ENCODE data around the gene C2orf66. TPM values are rescaled to one million over a fixed set of nuclear protein-coding genes. Genes with fewer than 3 reads are reported as not detected.
A peak's percentile ranks its signal among the peaks of the same experiment; 100 is the strongest.

C2orf66 gene
- total and polyA plus RNA-seq, 2 donors (not counting 1 experiment from before 2014, with no cell fraction given), result not detected

DNA sequence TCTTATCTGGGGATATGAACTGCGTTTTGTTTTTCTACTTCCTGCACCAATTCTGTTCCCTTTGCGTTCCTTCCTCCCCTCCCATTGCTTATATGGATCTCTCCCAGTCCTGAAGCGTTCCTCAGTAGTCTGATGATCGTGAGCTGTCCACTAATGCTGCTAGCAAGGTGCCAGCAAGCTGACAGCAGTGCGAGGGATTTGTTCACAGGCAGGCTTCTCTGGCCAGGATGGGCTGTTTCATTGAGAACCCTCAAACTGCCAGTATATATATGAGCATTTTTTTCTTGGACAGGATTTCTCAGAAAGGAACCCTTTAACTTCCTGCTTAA lies 49.8 kb downstream of the C2orf66 start:
- no peak overlapping the region for H3K9ac ChIP-seq (ENCODE audit: low read length)
- Mint-ChIP-seq H3K27ac (no peak overlapping the region), H3K9me3 (ENCODE audit: insufficient read depth) (peaks cover 12% of the 10 kb centered on the region), H3K4me3 (no peak overlapping the region), H3K27me3 (no peaks in the 10 kb centered on the region), H3K4me1 (no peaks in the 10 kb centered on the region)
- no peak overlapping the region for H3K27ac ChIP-seq (ENCODE audit: low read length in 2 of 2)
- no peaks in the 10 kb centered on the region for H4K20me1 ChIP-seq (ENCODE audit: control insufficient read depth, insufficient read depth, low read length, poor library complexity, severe bottlenecking)
- ATAC-seq (ENCODE audit: low read depth) (no peak), DNase-seq (no peak)
- intact Hi-C loops (cut with micrococcal nuclease), result no loop called here
- H3K4me1 ChIP-seq (ENCODE audit: control insufficient read depth in 2 of 2, insufficient read depth in 2 of 2, low read length in 2 of 2), result no peaks in the 10 kb centered on the region
- peaks cover 0 to 7% of the 10 kb centered on the region in 2 experiments for H3K36me3 ChIP-seq (replicated peaks in 1 of 2; ENCODE audit: control extremely low read depth in 1 of 2, control insufficient read depth in 1 of 2, extremely low read depth in 1 of 2, insufficient read depth in 2 of 2, low read length in 1 of 2)
- H3K4me2 ChIP-seq (replicated peaks; ENCODE audit: low read depth, low read length, poor library complexity, severe bottlenecking), result no peak overlapping the region
- POLR2A ChIA-PET, result no interaction called here
- CTCF ChIA-PET, result interaction anchor here (0.6 to 1.7 kb wide), 2 partner anchors 8 to 691 kb away, joined by 3 to 8 read pairs; partner anchors contain the start of gene DNAH7
- H2AFZ ChIP-seq (ENCODE audit: insufficient read depth, low read depth, low read length, poor library complexity, severe bottlenecking), result no peak overlapping the region
- TF ChIP-seq, protein P1, sequence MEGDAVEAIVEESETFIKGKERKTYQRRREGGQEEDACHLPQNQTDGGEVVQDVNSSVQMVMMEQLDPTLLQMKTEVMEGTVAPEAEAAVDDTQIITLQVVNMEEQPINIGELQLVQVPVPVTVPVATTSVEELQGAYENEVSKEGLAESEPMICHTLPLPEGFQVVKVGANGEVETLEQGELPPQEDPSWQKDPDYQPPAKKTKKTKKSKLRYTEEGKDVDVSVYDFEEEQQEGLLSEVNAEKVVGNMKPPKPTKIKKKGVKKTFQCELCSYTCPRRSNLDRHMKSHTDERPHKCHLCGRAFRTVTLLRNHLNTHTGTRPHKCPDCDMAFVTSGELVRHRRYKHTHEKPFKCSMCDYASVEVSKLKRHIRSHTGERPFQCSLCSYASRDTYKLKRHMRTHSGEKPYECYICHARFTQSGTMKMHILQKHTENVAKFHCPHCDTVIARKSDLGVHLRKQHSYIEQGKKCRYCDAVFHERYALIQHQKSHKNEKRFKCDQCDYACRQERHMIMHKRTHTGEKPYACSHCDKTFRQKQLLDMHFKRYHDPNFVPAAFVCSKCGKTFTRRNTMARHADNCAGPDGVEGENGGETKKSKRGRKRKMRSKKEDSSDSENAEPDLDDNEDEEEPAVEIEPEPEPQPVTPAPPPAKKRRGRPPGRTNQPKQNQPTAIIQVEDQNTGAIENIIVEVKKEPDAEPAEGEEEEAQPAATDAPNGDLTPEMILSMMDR (IDR thresholded peaks at IDR 0.05), result no peak
- TF ChIP-seq EZH2 (IDR thresholded peaks at IDR 0.05; ENCODE audit: borderline replicate concordance, insufficient read depth, low read depth, low read length, poor library complexity, severe bottlenecking), result no peak
- no peak overlapping the region for H3K4me3 ChIP-seq (ENCODE audit: control extremely low read depth in 1 of 5, extremely low read depth in 1 of 5, insufficient read depth in 1 of 5, low read depth in 2 of 5, low read length in 4 of 5)
- 100% methylated on average over 3 of the region's 5 CpGs for WGBS (ENCODE audit: insufficient coverage)
- peaks cover 0 to 6% (median 0%) of the 10 kb centered on the region in 3 donors for H3K9me3 ChIP-seq (ENCODE audit: control extremely low read depth in 1 of 3, control insufficient read depth in 2 of 3, insufficient read depth in 1 of 3, low read length in 2 of 3)
- H3K79me2 ChIP-seq (ENCODE audit: control insufficient read depth, insufficient read depth, low read length), result no peaks in the 10 kb centered on the region
- H3K27me3 ChIP-seq (replicated peaks in 1 of 4; ENCODE audit: control extremely low read depth in 1 of 4, control insufficient read depth in 3 of 4, insufficient read depth in 4 of 4, low read length in 3 of 4), result no peaks in the 10 kb centered on the region

DNA sequence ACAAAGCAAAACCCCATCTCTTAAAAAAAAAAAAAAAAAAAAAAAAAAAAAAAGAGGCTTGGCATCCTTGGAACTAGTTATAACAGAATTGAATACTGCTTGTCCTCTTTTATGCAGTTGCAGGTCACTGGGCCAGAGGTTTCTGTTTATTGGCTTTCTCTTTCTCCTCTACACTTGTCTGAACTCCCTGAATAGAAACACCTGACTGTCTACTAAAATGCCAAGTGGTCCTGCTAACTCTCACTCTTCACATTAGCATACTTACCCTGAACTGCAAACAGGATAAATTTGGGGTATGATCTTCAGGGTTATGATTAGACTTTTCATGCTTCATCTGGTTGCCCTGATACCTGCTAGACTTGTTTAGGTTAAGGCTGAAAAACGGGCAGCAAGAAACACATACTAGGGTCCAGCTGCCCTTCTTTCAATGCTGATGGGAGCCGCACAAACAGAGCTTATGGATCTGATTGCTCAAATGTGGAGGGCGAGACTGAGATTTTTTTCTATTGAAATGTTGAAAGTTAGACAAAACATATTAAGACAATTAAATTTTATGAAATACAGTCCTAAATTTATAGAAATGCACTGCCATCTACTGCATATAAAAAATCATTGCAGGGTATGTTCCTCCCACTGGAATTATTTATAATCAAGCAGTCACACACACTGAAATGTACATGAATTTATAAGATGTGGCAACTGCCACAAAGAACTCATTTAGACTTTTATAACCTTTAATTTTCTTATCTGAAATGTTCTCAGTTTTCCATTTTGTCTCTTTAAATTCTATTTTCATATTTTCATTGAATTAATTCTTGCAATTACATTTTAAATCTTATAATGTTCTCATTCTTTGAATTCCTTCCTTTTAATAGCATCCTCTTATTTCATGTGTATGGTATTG lies 50.4 kb downstream of the C2orf66 start:
- intact Hi-C loops (cut with micrococcal nuclease), result no loop called here
- no peaks in the 10 kb centered on the region for H3K79me2 ChIP-seq (ENCODE audit: control insufficient read depth, insufficient read depth, low read length)
- peaks cover 0 to 1% of the 10 kb centered on the region in 2 experiments for H3K36me3 ChIP-seq (replicated peaks in 1 of 2; ENCODE audit: control extremely low read depth in 1 of 2, control insufficient read depth in 1 of 2, extremely low read depth in 1 of 2, insufficient read depth in 2 of 2, low read length in 1 of 2)
- TF ChIP-seq, protein P1 (IDR thresholded peaks at IDR 0.05), result peak; percentile 24
- TF ChIP-seq EZH2 (IDR thresholded peaks at IDR 0.05; ENCODE audit: borderline replicate concordance, insufficient read depth, low read depth, low read length, poor library complexity, severe bottlenecking), result no peak
- no peaks in the 10 kb centered on the region for H3K27me3 ChIP-seq (replicated peaks in 1 of 4; ENCODE audit: control extremely low read depth in 1 of 4, control insufficient read depth in 3 of 4, insufficient read depth in 4 of 4, low read length in 3 of 4)
- no peaks in the 10 kb centered on the region for H3K4me1 ChIP-seq (ENCODE audit: control insufficient read depth in 2 of 2, insufficient read depth in 2 of 2, low read length in 2 of 2)
- no peak overlapping the region for H3K9ac ChIP-seq (ENCODE audit: low read length)
- no peaks in the 10 kb centered on the region for H3K27me3 Mint-ChIP-seq
- peaks cover 0 to 6% (median 0%) of the 10 kb centered on the region in 3 donors for H3K9me3 ChIP-seq (ENCODE audit: control extremely low read depth in 1 of 3, control insufficient read depth in 2 of 3, insufficient read depth in 1 of 3, low read length in 2 of 3)
- no peak for DNase-seq
- H3K4me3 ChIP-seq (ENCODE audit: control extremely low read depth in 1 of 5, extremely low read depth in 1 of 5, insufficient read depth in 1 of 5, low read depth in 2 of 5, low read length in 4 of 5), result no peak overlapping the region
- no peaks in the 10 kb centered on the region for H3K4me1 Mint-ChIP-seq
- 78% methylated on average over 1 of the region's 3 CpGs for WGBS (ENCODE audit: insufficient coverage)
- H3K4me2 ChIP-seq (replicated peaks; ENCODE audit: low read depth, low read length, poor library complexity, severe bottlenecking), result no peak overlapping the region
- ChIA-PET CTCF (interaction anchor here (0.6 to 1.7 kb wide), 5 partner anchors 8 to 1047 kb away, joined by 3 to 8 read pairs (median 3); partner anchors contain the start of gene DNAH7), POLR2A (no interaction called here)
- H2AFZ ChIP-seq (ENCODE audit: insufficient read depth, low read depth, low read length, poor library complexity, severe bottlenecking), result no peak overlapping the region
- H3K27ac ChIP-seq (ENCODE audit: low read length in 2 of 2), result no peak overlapping the region
- no peak overlapping the region for H3K4me3 Mint-ChIP-seq
- ATAC-seq (ENCODE audit: low read depth), result no peak
- peaks cover 16% of the 10 kb centered on the region for H3K9me3 Mint-ChIP-seq (ENCODE audit: insufficient read depth)
- H4K20me1 ChIP-seq (ENCODE audit: control insufficient read depth, insufficient read depth, low read length, poor library complexity, severe bottlenecking), result no peaks in the 10 kb centered on the region
- no peak overlapping the region for H3K27ac Mint-ChIP-seq

Measured in B cell (primary cell).